IMR-90 (cell line): ENCODE measurements around the gene MAGI1. TPM values are rescaled to one million over a fixed set of nuclear protein-coding genes. Genes with fewer than 3 reads are reported as not detected.

Experiments
- ATAC-seq: fragments of 200-7000 bp; cut with Tn5 transposase; 2 replicates; pipeline ENCODE4 v1.9.1; 2020; ENCODE audit warnings: low read depth, mild to moderate bottlenecking, moderate library complexity
- BruUV-seq: library from RNA; stranded (reverse); fragments of 400-500 nt; replicated peaks from 2 replicates; lab custom pipeline; 2021; lab: Mats Ljungman, UMichigan
- CTCF ChIA-PET: fragments of 300-600 bp; formaldehyde crosslinking; extraction: SDS; loops from one replicate; lab custom pipeline; 2021; ENCODE audit warnings: antibody characterized with exemption; lab: Yijun Ruan, JAX
- POLR2A ChIA-PET: fragments of 300-600 bp; sonication (Branson Sonifier 250); formaldehyde crosslinking; loops from one replicate; lab custom pipeline; 2022; ENCODE audit warnings: antibody characterized with exemption; ENCODE audit not compliant: unreplicated experiment; lab: Charles Lee
- DNase-seq: peaks from one replicate; pipeline ENCODE4 v3.0.0; 2013
- H2AFZ ChIP-seq: replicated peaks from 2 replicates; pipeline ENCODE3; 2013; ENCODE audit warnings: low read length, mild to moderate bottlenecking; ENCODE audit not compliant: poor library complexity
- H2AK5ac ChIP-seq: 2 replicates; pipeline ENCODE4 v1.6.1; 2013; ENCODE audit warnings: low read depth, low read length, inconsistent platforms
- H2AK9ac ChIP-seq: replicated peaks from 2 replicates; pipeline ENCODE3; 2013; ENCODE audit warnings: mild to moderate bottlenecking, low read depth, low read length, moderate library complexity; ENCODE audit not compliant: poor library complexity
- H2BK120ac ChIP-seq: 2 replicates; pipeline ENCODE4 v1.6.1; 2013; ENCODE audit warnings: low read depth, low read length, inconsistent platforms
- H2BK15ac ChIP-seq: 3 replicates; pipeline ENCODE4 v1.6.1; 2013; ENCODE audit warnings: low read depth, low read length, inconsistent platforms
- H2BK20ac ChIP-seq: 2 replicates; pipeline ENCODE4 v1.6.1; 2013; ENCODE audit warnings: low read depth, mild to moderate bottlenecking, inconsistent platforms, low read length, moderate library complexity
- H2BK5ac ChIP-seq: 2 replicates; pipeline ENCODE4 v1.6.1; 2013; ENCODE audit warnings: mild to moderate bottlenecking, low read depth, low read length, inconsistent platforms; ENCODE audit not compliant: poor library complexity, severe bottlenecking
- H3K14ac ChIP-seq: replicated peaks from 2 replicates; pipeline ENCODE4 v1.6.1; 2013; ENCODE audit warnings: low read depth, low read length, inconsistent platforms
- H3K18ac ChIP-seq: 2 replicates; pipeline ENCODE4 v1.6.1; 2013; ENCODE audit warnings: low read depth, low read length, control low read depth
- H3K23ac ChIP-seq: 2 replicates; pipeline ENCODE4 v1.6.1; 2013; ENCODE audit warnings: low read depth, low read length, inconsistent platforms
- H3K27ac ChIP-seq: 2 replicates; pipeline ENCODE4 v1.5.1; 2013; ENCODE audit warnings: mild to moderate bottlenecking, control low read depth, low read length; ENCODE audit not compliant: insufficient read depth
- H3K27me3 ChIP-seq: 2 replicates; pipeline ENCODE4 v1.6.1; 2013; ENCODE audit warnings: low read length; ENCODE audit not compliant: control insufficient read depth, insufficient read depth
- H3K36me3 ChIP-seq: 2 replicates; pipeline ENCODE4 v1.6.1; 2013; ENCODE audit warnings: low read length, mixed read lengths; ENCODE audit not compliant: control insufficient read depth, insufficient read depth
- H3K4ac ChIP-seq: 2 replicates; pipeline ENCODE4 v1.6.1; 2013; ENCODE audit warnings: low read depth, low read length, inconsistent platforms
- H3K4me1 ChIP-seq: 2 replicates; pipeline ENCODE4 v1.6.1; 2013; ENCODE audit warnings: low read length, mixed read lengths; ENCODE audit not compliant: control insufficient read depth, insufficient read depth
- H3K4me2 ChIP-seq: 2 replicates; pipeline ENCODE4 v1.6.1; 2013; ENCODE audit warnings: low read depth, mild to moderate bottlenecking, control low read depth, low read length, moderate library complexity
- H3K4me3 ChIP-seq: 2 replicates; pipeline ENCODE4 v1.5.1; 2013; ENCODE audit warnings: low read depth, mild to moderate bottlenecking, control low read depth, low read length, moderate library complexity; ENCODE audit not compliant: insufficient read depth
- H3K56ac ChIP-seq: 2 replicates; pipeline ENCODE4 v1.6.1; 2013; ENCODE audit warnings: low read length, inconsistent platforms; ENCODE audit not compliant: insufficient read depth; ENCODE audit errors: extremely low read depth
- H3K79me1 ChIP-seq, 2 experiments: 2 replicates each; pipeline ENCODE4 v1.6.1; 2013; ENCODE audit warnings: low read length in 2 of 2, inconsistent platforms in 1 of 2, low read depth in 1 of 2
- H3K9ac ChIP-seq: 2 replicates; pipeline ENCODE4 v1.6.1; 2013; ENCODE audit warnings: low read depth, low read length, control low read depth
- H3K9me1 ChIP-seq: 2 replicates; pipeline ENCODE4 v1.6.1; 2013; ENCODE audit warnings: low read length, inconsistent platforms; ENCODE audit not compliant: insufficient read depth
- H3K9me3 ChIP-seq: 2 replicates; pipeline ENCODE4 v1.6.1; 2013; ENCODE audit warnings: low read length; ENCODE audit not compliant: control insufficient read depth, insufficient read depth
- H4K20me1 ChIP-seq: 2 replicates; pipeline ENCODE4 v1.6.1; 2013; ENCODE audit warnings: low read length, inconsistent platforms; ENCODE audit not compliant: insufficient read depth
- H4K5ac ChIP-seq: 2 replicates; pipeline ENCODE4 v1.6.1; 2013; ENCODE audit warnings: mild to moderate bottlenecking, low read depth, low read length, control low read depth
- H4K8ac ChIP-seq, 2 experiments: 2 replicates each; pipeline ENCODE4 v1.6.1; 2013; ENCODE audit warnings: low read depth in 2 of 2, low read length in 2 of 2, control low read depth in 1 of 2, inconsistent platforms in 1 of 2
- H4K91ac ChIP-seq: 2 replicates; pipeline ENCODE4 v1.6.1; 2013; ENCODE audit warnings: low read depth, low read length, inconsistent platforms; ENCODE audit not compliant: insufficient read depth
- BHLHE40 ChIP-seq: fragments of 150-350 bp; IDR thresholded peaks from 2 replicates; pipeline ENCODE4 v1.6.1; 2016; ENCODE audit warnings: mild to moderate bottlenecking, low read depth, low read length
- CEBPB ChIP-seq: IDR thresholded peaks from 2 replicates; pipeline ENCODE4 v1.6.1; 2012; ENCODE audit warnings: low read depth, low read length, improper control_type of control experiment
- CHD1 ChIP-seq: IDR thresholded peaks from 2 replicates; pipeline ENCODE4 v1.6.1; 2012; ENCODE audit warnings: low read depth, low read length, improper control_type of control experiment
- CTCF ChIP-seq: conservative IDR thresholded peaks from 2 replicates; pipeline ENCODE4 v1.5.1; 2012; ENCODE audit warnings: mild to moderate bottlenecking, low read depth, low read length, improper control_type of control experiment
- ELK1 ChIP-seq: fragments of 150-350 bp; IDR thresholded peaks from 2 replicates; pipeline ENCODE4 v1.6.1; 2016; ENCODE audit warnings: low read depth, mild to moderate bottlenecking, low read length, moderate library complexity, borderline replicate concordance
- FOS ChIP-seq: fragments of 150-350 bp; IDR thresholded peaks from 2 replicates; pipeline ENCODE4 v1.6.1; 2016; ENCODE audit warnings: low read depth, low read length
- MAFK ChIP-seq: IDR thresholded peaks from 2 replicates; pipeline ENCODE4 v1.6.1; 2012; ENCODE audit warnings: low read depth, low read length, improper control_type of control experiment
- MAZ ChIP-seq: IDR thresholded peaks from 2 replicates; pipeline ENCODE4 v1.6.1; 2012; ENCODE audit warnings: low read depth, mild to moderate bottlenecking, low read length, improper control_type of control experiment, moderate library complexity, borderline replicate concordance
- MXI1 ChIP-seq: IDR thresholded peaks from 2 replicates; pipeline ENCODE4 v1.6.1; 2012; ENCODE audit warnings: low read depth, mild to moderate bottlenecking, low read length, moderate library complexity, borderline replicate concordance
- NFE2L2 ChIP-seq: fragments of 150-350 bp; IDR thresholded peaks from 2 replicates; pipeline ENCODE4 v1.6.1; 2016; ENCODE audit warnings: low read depth, mild to moderate bottlenecking, low read length
- POLR2A ChIP-seq: IDR thresholded peaks from 2 replicates; pipeline ENCODE4 v1.6.1; 2012; ENCODE audit warnings: mild to moderate bottlenecking, low read depth, low read length
- RAD21 ChIP-seq: IDR thresholded peaks from 2 replicates; pipeline ENCODE4 v1.6.1; 2012; ENCODE audit warnings: low read length, improper control_type of control experiment
- RCOR1 ChIP-seq: IDR thresholded peaks from 2 replicates; pipeline ENCODE4 v1.6.1; 2012; ENCODE audit warnings: mild to moderate bottlenecking, low read length, improper control_type of control experiment; ENCODE audit not compliant: insufficient replicate concordance
- RFX5 ChIP-seq: IDR thresholded peaks from 2 replicates; pipeline ENCODE4 v1.8.0; 2012; ENCODE audit warnings: low read depth, mild to moderate bottlenecking, low read length, moderate library complexity
- SMC3 ChIP-seq: fragments of 150-350 bp; IDR thresholded peaks from 2 replicates; pipeline ENCODE4 v1.6.1; 2016; ENCODE audit warnings: low read depth, mild to moderate bottlenecking, antibody characterized with exemption, low read length, moderate library complexity
- USF2 ChIP-seq: fragments of 150-350 bp; IDR thresholded peaks from 2 replicates; pipeline ENCODE4 v1.6.1; 2017; ENCODE audit warnings: mild to moderate bottlenecking, antibody characterized with exemption, low read length, low read depth
- WGBS, 2 experiments: methylation state at CpG; one replicate each; pipeline versions ENCODE4 v1.1.5 to v1.1.7; 2013; ENCODE audit warnings: missing lambda C conversion rate in 2 of 2; ENCODE audit not compliant: insufficient read length in 1 of 2; ENCODE audit errors: extremely low coverage in 2 of 2; 5-methylcytosine and 5-hydroxymethylcytosine counted together
- dilution Hi-C: fragments of 300-500 bp; cut with HindIII; formaldehyde crosslinking; loops from one replicate; pipeline ENCODE4 v1.14.3; 2018; ENCODE audit warnings: low sequenced_read_pairs; ENCODE audit not compliant: unreplicated experiment
- in situ Hi-C: fragments of 300-500 bp; cut with MboI; formaldehyde crosslinking; loops from 3 replicates; pipeline ENCODE4 v1.14.3; 2019; ENCODE audit warnings: low sequenced_read_pairs, inconsistent platforms, mixed read lengths
- intact Hi-C: fragments of 100-400 bp; cut with micrococcal nuclease; formaldehyde crosslinking; loops from 2 replicates; pipeline ENCODE4 v1.10.0; 2022
- polyA plus RNA-seq, 3 experiments: library from polyadenylated mRNA; depleted of rRNA; stranded (reverse); fragments of >200 nt; gene quantifications; 2 replicates each; pipeline ENCODE4 v1.2.3, GENCODE V29; 2012; ENCODE audit warnings: low replicate concordance in 1 of 3
- total RNA-seq: library from RNA; depleted of rRNA; stranded (reverse); fragments of >200 nt; gene quantifications from 2 replicates; pipeline ENCODE4 v1.2.3, GENCODE V29; 2012

MAGI1 gene
- total and polyA plus RNA-seq, 2 of the 4 experiments (the other 2 are of a cell fraction), result 14.5 to 24.2 TPM

GRCh38 chr3:65507437-65507836 is 531.3 kb downstream of the MAGI1 start:
- no peak overlapping the region for H2BK120ac ChIP-seq
- H3K79me1 ChIP-seq, result peaks cover 4 to 14% of the 10 kb centered on the region in 2 experiments
- no peaks in the 10 kb centered on the region for H4K20me1 ChIP-seq
- no peak overlapping the region for H3K56ac ChIP-seq
- H2BK5ac ChIP-seq, result no peak overlapping the region
- H3K4ac ChIP-seq, result no peak overlapping the region
- in situ Hi-C loops, result no loop called here
- H2BK20ac ChIP-seq, result no peak overlapping the region
- intact Hi-C loops, result loop anchor here (5.0 kb wide), 1 partner anchor 60 kb away; no protein-coding TSS in a partner anchor
- ATAC-seq (no peak), DNase-seq (no peak)
- no peak overlapping the region for H3K23ac ChIP-seq
- H3K4me1 ChIP-seq, result no peaks in the 10 kb centered on the region
- H3K27me3 ChIP-seq, result no peaks in the 10 kb centered on the region
- no peak overlapping the region for H4K5ac ChIP-seq
- H3K14ac ChIP-seq, result no peak overlapping the region
- no peak overlapping the region for H3K9ac ChIP-seq
- H2AK5ac ChIP-seq, result no peak overlapping the region
- BruUV-seq, result no TSS peak
- ChIA-PET CTCF (interaction anchor here (0.5 kb wide), 1 partner anchor 629 kb away, joined by 7 read pairs; no protein-coding TSS in a partner anchor), POLR2A (interaction anchor here (0.6 kb wide), 1 partner anchor 180 kb away, joined by 3 read pairs; no protein-coding TSS in a partner anchor)
- no peak overlapping the region for H3K27ac ChIP-seq
- TF ChIP-seq ELK1 (no peak), RCOR1 (no peak), USF2 (no peak), MAZ (no peak), NFE2L2 (no peak), MAFK (no peak), RAD21 (no peak), MXI1 (no peak), BHLHE40 (no peak), CHD1 (no peak), POLR2A (no peak), SMC3 (no peak), CTCF (no peak), RFX5 (no peak), CEBPB (no peak), FOS (no peak)
- H3K18ac ChIP-seq, result no peak overlapping the region
- no peak overlapping the region for H2BK15ac ChIP-seq
- 88% methylated on average over 1 of the region's 3 CpGs; no CpG with 5 or more reads in 1 of the 2 experiments for WGBS, 2 experiments
- peaks cover 2% of the 10 kb centered on the region; the same call in 1 of the 2 replicates for H3K9me1 ChIP-seq
- no peak overlapping the region for H2AK9ac ChIP-seq
- H3K9me3 ChIP-seq, result no peaks in the 10 kb centered on the region
- dilution Hi-C loops, result no loop called here
- no peaks in the 10 kb centered on the region for H3K36me3 ChIP-seq
- H4K8ac ChIP-seq, result no peak overlapping the region
- no peak overlapping the region for H2AFZ ChIP-seq
- no peak overlapping the region for H3K4me3 ChIP-seq
- no peak overlapping the region for H4K91ac ChIP-seq
- H3K4me2 ChIP-seq, result no peak overlapping the region
